NCI-H446 treated with DMSO at 0.1 percent for 48 hours (cell line): Measurements from ENCODE around the gene CSTF2T.

ENCODE experiments used
- DNase-seq: peaks from one replicate; lab custom pipeline; 2025; lab: John Stamatoyannopoulos, UW

Gene CSTF2T, protein sequence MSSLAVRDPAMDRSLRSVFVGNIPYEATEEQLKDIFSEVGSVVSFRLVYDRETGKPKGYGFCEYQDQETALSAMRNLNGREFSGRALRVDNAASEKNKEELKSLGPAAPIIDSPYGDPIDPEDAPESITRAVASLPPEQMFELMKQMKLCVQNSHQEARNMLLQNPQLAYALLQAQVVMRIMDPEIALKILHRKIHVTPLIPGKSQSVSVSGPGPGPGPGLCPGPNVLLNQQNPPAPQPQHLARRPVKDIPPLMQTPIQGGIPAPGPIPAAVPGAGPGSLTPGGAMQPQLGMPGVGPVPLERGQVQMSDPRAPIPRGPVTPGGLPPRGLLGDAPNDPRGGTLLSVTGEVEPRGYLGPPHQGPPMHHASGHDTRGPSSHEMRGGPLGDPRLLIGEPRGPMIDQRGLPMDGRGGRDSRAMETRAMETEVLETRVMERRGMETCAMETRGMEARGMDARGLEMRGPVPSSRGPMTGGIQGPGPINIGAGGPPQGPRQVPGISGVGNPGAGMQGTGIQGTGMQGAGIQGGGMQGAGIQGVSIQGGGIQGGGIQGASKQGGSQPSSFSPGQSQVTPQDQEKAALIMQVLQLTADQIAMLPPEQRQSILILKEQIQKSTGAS

DNA sequence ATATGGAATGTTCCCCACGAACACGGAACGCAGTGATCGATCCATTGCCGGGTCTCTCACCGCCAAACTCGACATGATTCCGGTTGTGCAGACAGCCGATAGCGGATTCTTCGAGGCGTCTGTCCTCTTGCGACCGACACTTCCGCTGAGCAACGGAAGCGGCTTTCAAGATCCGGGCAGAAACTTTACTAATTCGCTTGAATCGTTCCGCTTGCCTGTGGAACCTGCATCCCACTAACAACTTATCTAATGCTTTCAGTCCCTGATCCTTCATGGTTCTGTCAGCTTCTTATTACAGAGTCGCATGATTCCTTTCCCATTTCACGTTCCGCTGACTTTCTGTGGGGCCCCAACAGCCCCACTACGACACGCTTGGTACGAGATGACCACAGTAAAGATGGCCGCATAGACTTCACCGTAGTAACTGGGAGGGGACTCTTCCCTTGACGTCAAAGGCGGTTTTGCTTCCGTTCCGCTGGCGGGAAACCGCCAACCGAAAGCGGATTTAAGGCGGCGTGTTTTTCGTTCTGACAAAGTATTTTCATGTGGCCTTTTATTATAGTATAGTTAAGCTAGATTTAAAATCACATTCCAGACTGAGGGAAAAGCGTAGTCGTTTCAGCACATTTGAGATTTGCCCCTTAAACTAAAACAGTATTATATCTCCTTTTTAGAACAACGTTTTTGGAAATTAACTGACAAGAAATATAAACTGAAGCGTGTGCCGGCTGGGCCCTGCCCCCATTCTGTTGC lies at the start of gene CSTF2T:
Gene CSTF2T (minus strand): TSS at position 121 of the 753 bp plus-strand sequence. CDS start 46 bp downstream, at position 75.
- peak; percentile 87 for DNase-seq

GRCh38 chr10:51748959-51749358 lies 49.6 kb upstream of the CSTF2T start:
- DNase-seq: no peak

- DNase-seq: no peak
Measured at GRCh38 chr10:51747216-51747615, 47.8 kb upstream of the CSTF2T start.

DNA sequence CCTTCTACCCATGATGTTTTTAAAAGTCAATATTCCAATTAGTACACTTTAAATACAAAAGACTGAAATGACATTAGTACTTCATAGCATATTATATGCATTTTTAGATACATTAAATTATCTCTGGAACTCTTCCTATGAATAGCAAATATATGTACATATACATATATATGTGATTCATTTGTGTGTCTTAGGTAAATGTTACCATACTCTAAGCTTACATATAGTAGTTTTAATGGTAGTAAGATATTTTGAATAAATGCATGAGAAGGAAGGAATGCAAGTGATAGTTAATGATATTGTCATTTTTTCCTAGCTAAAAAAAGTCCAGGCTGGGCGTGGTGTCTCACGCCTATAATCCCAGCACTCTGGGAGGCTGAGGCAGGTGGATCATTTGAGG lies 46.0 kb upstream of the CSTF2T start:
- no peak for DNase-seq

DNA sequence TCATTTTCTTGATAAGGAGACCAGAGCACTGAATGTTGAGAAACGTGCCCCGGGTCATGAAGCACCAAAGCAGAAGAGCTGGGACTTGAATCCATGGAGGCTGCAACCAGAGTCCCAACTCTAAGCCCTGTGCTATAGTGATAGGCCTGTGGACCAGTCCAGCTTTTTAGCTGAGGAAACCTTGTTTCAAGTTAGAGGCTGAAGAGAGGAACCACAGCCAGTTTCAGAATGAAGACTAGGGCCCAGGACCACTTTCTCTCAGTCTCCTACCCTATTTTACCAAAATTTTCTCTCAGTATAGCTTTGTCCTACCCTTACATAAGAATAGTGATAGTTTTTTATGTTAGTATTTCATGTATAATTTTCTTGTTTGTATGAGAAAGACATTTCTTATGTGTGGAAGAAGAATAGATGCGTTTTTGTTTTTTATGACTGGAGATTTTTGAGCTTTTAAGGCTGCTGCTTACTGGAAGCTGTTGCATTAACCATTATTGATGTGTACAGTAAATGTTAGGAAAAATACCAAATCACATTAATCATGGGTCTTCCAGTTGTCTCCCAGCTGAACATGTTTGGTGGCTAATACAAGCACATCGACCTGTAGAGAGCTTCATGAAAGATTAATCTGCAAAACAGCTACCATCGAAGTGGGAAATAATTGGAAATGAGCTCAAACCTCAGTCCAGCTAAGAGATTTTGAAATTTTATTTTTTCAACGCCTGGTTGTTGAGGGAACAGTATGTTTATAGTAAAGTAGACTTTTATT lies 45.0 kb upstream of the CSTF2T start:
- no peak for DNase-seq

- DNase-seq: no peak
Measured at GRCh38 chr10:51743146-51743545, 43.8 kb upstream of the CSTF2T start.

GRCh38 chr10:51733057-51733456 lies 33.7 kb upstream of the CSTF2T start:
- DNase-seq: no peak

- DNase-seq: no peak
Measured at GRCh38 chr10:51729822-51730555, 30.6 kb upstream of the CSTF2T start.

DNA sequence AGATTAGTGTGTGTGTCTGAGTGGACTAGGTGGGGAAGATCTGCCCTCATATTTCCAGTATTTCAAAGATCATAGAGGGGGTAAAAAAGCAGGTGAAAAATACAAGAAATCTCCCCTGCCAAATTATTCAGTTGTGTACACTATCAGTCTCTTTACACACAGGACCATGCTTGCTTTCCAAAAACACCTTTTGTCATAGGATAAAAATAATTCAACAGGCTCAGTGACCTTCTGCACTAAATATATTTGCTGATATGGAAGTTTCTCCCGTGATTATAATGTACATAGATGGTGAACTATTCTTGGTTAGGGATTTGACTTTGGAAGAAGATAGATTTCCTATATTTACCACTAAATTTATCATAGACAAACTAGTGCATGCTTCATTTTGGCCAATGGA lies 24.6 kb upstream of the CSTF2T start:
- no peak for DNase-seq

DNA sequence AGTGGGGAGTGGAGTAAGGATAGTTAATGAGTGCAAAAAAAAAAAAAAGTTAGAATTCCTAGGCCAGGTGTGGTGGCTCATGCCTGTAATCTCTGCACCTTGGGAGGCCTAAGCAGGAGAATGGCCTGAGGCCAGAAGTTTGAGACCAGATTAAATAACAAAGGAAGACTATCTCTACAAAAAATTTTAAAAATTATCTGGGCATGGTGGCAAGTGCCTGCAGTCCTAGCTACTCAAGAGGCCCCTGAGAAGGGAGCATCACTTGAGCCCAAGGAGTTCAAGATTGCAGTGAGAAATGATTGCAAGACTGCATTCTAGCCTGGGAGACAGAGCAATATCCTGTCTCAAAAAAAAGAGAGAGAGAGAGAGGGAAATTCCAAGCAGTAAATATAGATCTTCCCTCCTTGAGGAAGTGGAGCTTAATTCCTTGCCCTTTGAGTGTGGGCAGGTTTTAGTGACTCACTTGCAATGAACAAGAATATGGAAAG lies 19.5 kb upstream of the CSTF2T start:
- no peak for DNase-seq

DNA sequence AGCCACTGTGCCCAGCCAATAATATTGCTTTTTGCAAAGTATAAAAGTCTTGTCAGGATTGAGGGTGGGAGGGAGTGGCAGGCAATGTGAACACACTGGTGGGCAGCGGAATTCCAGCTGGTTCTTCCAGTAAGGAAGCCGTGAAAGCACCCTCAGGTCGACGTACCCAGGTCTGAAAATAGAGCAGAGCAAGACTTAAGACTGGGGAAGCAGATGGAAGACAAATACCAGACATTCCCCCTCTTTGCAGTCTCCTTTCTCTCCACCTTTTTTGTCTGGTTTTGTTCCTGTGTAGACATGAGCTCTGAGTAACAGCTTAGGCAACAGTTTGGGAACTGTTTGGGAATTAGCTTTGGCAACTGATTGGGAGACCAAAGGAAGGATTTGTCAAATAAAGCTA lies 17.6 kb upstream of the CSTF2T start:
- no peak for DNase-seq

- no peak for DNase-seq
Measured at GRCh38 chr10:51711519-51711891, 12.1 kb upstream of the CSTF2T start.

DNA sequence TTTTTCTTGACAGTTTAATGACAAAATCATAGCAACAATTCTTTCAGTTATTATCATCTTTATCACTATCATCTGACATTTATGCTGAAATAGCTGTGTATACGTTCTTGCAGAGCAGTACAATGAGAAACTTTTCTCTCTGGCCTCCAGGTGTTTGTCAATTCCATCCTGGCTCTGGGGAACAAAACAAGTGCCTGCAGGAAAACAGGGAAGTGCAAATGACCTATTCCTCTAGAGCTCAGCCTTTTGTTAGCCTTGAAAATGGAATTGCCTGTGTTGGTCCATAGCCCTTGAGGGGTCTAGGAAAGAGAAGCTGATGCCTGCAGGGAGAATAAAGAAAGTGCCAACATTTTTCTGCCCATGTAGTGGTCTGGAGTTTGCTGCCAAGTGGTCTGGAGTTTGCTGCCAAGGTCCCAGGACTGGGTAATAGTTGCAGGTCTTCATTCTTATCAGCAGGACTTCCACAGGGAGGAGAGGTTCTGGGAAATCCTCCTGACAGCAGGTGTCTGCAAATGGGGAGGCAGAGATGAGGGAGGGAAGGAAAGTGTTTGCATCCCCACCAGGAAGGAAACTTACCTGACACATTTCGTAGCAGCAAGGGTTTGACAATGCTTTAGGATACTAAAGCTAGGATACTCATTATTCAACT lies 10.1 kb upstream of the CSTF2T start:
- DNase-seq: no peak

GRCh38 chr10:51708609-51709008 lies 9.2 kb upstream of the CSTF2T start:
- DNase-seq: no peak

DNA sequence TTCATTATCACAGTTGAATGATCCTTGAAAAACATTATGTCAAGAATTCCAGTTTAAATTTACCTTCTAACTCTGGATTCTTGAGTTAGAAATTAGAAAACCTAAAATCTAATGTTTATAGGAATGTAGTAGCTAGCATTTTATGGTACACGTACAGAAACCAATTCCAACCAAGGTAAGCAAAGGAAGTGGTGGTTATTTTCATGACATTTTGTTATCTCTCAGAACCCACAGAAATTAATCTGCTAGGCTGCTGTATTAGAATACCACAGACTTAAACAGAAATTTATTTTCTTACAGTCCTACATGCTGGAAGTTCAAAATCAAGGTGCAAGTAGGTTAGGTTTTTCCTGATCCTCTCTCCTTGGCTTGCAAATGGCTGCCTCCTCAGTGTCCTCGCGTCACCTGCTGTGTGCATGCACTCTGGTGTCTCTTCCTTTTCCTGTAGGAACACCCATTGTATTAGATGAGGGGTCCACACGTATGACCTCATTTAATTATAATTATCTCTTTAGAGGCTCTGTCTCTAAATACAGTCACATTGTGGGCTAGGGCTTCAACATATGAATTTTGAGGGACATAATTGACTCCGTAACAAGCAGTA lies 8.5 kb upstream of the CSTF2T start:
- no peak for DNase-seq

- DNase-seq: no peak
Measured at GRCh38 chr10:51707392-51707791, 8.0 kb upstream of the CSTF2T start.

- peak; percentile 44 for DNase-seq
Measured at GRCh38 chr10:51706225-51706624, 6.8 kb upstream of the CSTF2T start.

DNA sequence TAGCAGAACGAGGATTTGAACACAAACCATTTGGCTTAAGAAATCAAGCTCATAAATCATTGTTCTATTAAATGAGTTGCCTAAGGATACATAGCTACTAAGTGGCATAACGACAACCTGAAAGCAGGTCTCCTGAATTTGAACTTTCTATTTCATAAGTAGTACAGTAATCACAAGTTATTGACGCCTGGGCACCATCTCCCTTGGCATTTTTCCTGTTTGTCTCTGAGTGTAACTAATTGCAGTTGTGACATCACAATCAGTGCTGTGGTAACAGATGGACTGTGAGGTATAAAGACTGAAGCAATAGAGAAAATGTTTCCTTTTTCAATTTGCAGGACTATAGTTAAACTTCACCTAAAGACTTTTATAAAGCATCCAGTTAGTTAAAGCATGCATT lies 6.4 kb upstream of the CSTF2T start:
- DNase-seq: peak; percentile 28

DNA sequence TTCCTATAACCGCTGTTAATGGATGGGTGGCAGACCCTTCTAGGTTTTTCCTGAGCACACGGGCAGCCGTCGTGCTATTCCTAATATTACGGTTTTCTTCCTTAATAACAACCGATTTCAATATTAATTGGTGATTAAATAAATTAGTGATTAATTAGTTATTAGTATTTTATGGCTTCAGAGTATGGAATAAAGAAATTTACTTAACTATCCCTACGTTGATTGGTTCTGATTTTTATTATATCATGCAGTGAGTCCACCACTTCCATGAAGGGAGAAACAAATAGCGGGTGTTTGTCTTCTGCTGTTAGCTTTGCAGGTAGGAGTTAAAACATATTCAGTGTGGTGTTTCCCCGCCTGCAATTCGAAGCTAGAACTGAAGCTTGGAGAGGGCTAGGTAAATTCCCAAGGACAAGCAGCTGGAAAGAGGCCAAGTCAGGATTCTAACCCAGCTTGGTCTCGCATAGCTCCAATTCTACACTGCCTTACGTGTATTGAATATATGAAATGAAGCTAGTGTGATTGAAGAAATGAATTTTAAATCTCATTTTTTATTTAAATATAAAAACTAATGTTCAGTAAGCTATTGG lies 928 bp upstream of the CSTF2T start:
- no peak for DNase-seq

DNA sequence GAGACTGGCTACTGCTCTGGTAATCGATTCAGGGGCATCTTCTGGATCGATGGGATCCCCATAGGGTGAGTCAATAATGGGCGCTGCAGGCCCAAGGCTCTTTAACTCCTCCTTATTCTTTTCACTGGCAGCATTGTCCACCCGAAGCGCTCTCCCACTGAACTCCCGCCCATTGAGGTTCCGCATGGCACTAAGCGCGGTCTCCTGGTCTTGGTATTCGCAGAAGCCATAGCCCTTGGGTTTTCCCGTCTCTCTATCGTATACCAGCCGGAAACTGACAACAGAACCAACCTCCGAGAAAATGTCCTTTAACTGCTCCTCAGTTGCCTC lies 285 bp downstream of the CSTF2T start:
- no peak for DNase-seq
